Measurements from ENCODE around the gene LMTK2.

LMTK2 gene

GRCh38 chr7:98178762-98179490 lies 72.3 kb downstream of the LMTK2 start:
- no peak for DNase-seq

- DNase-seq: no peak
Measured at GRCh38 chr7:98180751-98181150, 74.1 kb downstream of the LMTK2 start.

- no peak for DNase-seq
Measured at GRCh38 chr7:98185101-98185500, 78.4 kb downstream of the LMTK2 start.

GRCh38 chr7:98186452-98187137 lies 79.9 kb downstream of the LMTK2 start:
- DNase-seq: no peak

- no peak for DNase-seq
Measured at GRCh38 chr7:98187138-98187502, 80.5 kb downstream of the LMTK2 start.

- no peak for DNase-seq
Measured at GRCh38 chr7:98189559-98189958, 82.9 kb downstream of the LMTK2 start.

GRCh38 chr7:98191668-98192431 lies 85.2 kb downstream of the LMTK2 start:
- no peak for DNase-seq

- DNase-seq: no peak
Measured at GRCh38 chr7:98192781-98193457, 86.3 kb downstream of the LMTK2 start.

- no peak for DNase-seq
Measured at GRCh38 chr7:98193474-98194180, 87.0 kb downstream of the LMTK2 start.

GRCh38 chr7:98194186-98194585 lies 87.5 kb downstream of the LMTK2 start:
- no peak for DNase-seq

GRCh38 chr7:98194672-98195457 lies 88.2 kb downstream of the LMTK2 start:
- no peak for DNase-seq

GRCh38 chr7:98196706-98197605 lies 90.3 kb downstream of the LMTK2 start:
- no peak for DNase-seq

GRCh38 chr7:98199131-98199530 lies 92.5 kb downstream of the LMTK2 start:
- DNase-seq: no peak

- no peak for DNase-seq
Measured at GRCh38 chr7:98200364-98200763, 93.7 kb downstream of the LMTK2 start.

GRCh38 chr7:98202367-98203195 lies 95.9 kb downstream of the LMTK2 start:
- no peak for DNase-seq

- no peak for DNase-seq
Measured at GRCh38 chr7:98203261-98203963, 96.8 kb downstream of the LMTK2 start.

GRCh38 chr7:98203964-98204605 lies 97.4 kb downstream of the LMTK2 start:
- no peak for DNase-seq

GRCh38 chr7:98204670-98205069 lies 98.0 kb downstream of the LMTK2 start:
- DNase-seq: no peak

All from SW 1271 (cell line).